Uterus (tissue), 4 donors: Measurements from ENCODE around the gene VPS37D. TPM values are rescaled to one million over a fixed set of nuclear protein-coding genes. Genes with fewer than 3 reads are reported as not detected.
"Not testable (repeated sequence)": the region's sequence is repeated elsewhere in the genome, so short reads cannot be mapped to it uniquely, and the experiment has no call there.

Experiments used
- DNase-seq, 2 donors: peaks; one replicate each; pipeline ENCODE4 v3.0.0-alpha.2; 2019 to 2020
- H3K27ac ChIP-seq, 2 donors: fragments of 200-600 bp; sonication (generic); 1 replicate in 1 of 2; 2 replicates in 1 of 2; pipeline ENCODE4 v1.5.1; 2016 to 2018
- H3K27me3 ChIP-seq, 2 donors: fragments of 200-600 bp; sonication (generic); one replicate each; pipeline ENCODE4 v1.5.1; 2018 to 2019; ENCODE audit warnings: control low read depth in 1 of 2
- H3K36me3 ChIP-seq, 2 donors: fragments of 200-600 bp; sonication (generic); one replicate each; pipeline ENCODE4 v1.5.1; 2019; ENCODE audit warnings: control low read depth in 1 of 2
- H3K4me1 ChIP-seq, 2 donors: fragments of 200-600 bp; sonication (generic); one replicate each; pipeline ENCODE4 v1.5.1; 2018 to 2019; ENCODE audit warnings: control low read depth in 1 of 2
- H3K4me3 ChIP-seq, 2 donors: fragments of 200-600 bp; sonication (generic); 1 replicate in 1 of 2; 2 replicates in 1 of 2; pipeline ENCODE4 v1.5.1; 2018 to 2019; ENCODE audit warnings: mild to moderate bottlenecking in 1 of 2
- H3K9me3 ChIP-seq, 2 donors: fragments of 200-600 bp; sonication (generic); one replicate each; pipeline ENCODE4 v1.5.1; 2019; ENCODE audit warnings: control low read depth in 1 of 2
- CTCF ChIP-seq, 4 experiments: fragments of 200-600 bp in 2 of 4; fragments of 450-650 bp in 2 of 4; sonication (generic) in 2 of 4; IDR thresholded peaks; one replicate each; pipeline ENCODE4 v1.5.1; 2016 to 2019; ENCODE audit warnings: antibody characterized with exemption in 4 of 4, mild to moderate bottlenecking in 2 of 4, moderate library complexity in 1 of 4
- POLR2A ChIP-seq, 2 donors: fragments of 450-650 bp; IDR thresholded peaks; one replicate each; pipeline ENCODE4 v1.6.1; 2016; ENCODE audit warnings: antibody characterized with exemption in 2 of 2, mild to moderate bottlenecking in 1 of 2, moderate library complexity in 1 of 2
- intact Hi-C: fragments of 100-400 bp; cut with DNase I; formaldehyde crosslinking; loops from one replicate; pipeline ENCODE4 v1.15.1; 2023; ENCODE audit warnings: low total_unique reads
- total RNA-seq, 4 donors: library from RNA; depleted of rRNA in 3 of 4; stranded (reverse); fragments of >200 nt in 3 of 4; gene quantifications; one replicate each; pipeline versions ENCODE4 v1.1.0 to v1.2.4, GENCODE V29; 2014 to 2023
- donor health status: DM: yes; HTN: yes; CAD: no.

Gene VPS37D
- total RNA-seq: 1 to 10 TPM in 3 of 4 donors, not detected in 1; 6.7 to 9.3 (median 8.8) TPM

GRCh38 chr7:73667344-73668102 lies at the start of gene VPS37D:
Gene VPS37D, plus strand, starts transcription at chr7:73667831. Its CDS starts 128 bp downstream, at chr7:73667959.
- TF ChIP-seq POLR2A (IDR thresholded peaks at IDR 0.05): peak in 1 of 2 donors; percentile 59
- TF ChIP-seq CTCF (IDR thresholded peaks at IDR 0.05): peak; percentile 48 to 99 (median 94)
- Histone ChIP-seq H3K9me3 (no peaks in the 10 kb centered on the region), H3K27ac (peak within 1 kb of the TSS in 1 of 2 donors; percentile 32), H3K36me3 (no peaks in the 10 kb centered on the region), H3K4me1 (peaks cover 0 to 7% of the 10 kb centered on the region in 2 donors), H3K4me3 (peak within 1 kb of the TSS; percentile 32 to 59), H3K27me3 (no peaks in the 10 kb centered on the region)
- peak; percentile 88 for DNase-seq
- intact Hi-C loops: no loop called here

- peaks cover 4 to 8% of the 10 kb centered on the region in 2 donors for H3K27me3 ChIP-seq
- H3K36me3 ChIP-seq: no peaks in the 10 kb centered on the region
- no peak overlapping the region for H3K4me3 ChIP-seq
- intact Hi-C loops: no loop called here
- DNase-seq: no peak
- H3K27ac ChIP-seq: no peak overlapping the region
- no peaks in the 10 kb centered on the region for H3K9me3 ChIP-seq
- TF ChIP-seq POLR2A (IDR thresholded peaks at IDR 0.05): no peak
- TF ChIP-seq CTCF (IDR thresholded peaks at IDR 0.05): no peak
- H3K4me1 ChIP-seq: no peaks in the 10 kb centered on the region
Measured at GRCh38 chr7:73618538-73618937, 49.1 kb upstream of the VPS37D start.

- H3K4me1 ChIP-seq, intact Hi-C loops, H3K36me3 ChIP-seq, H3K9me3 ChIP-seq, DNase-seq, H3K4me3 ChIP-seq, H3K27ac ChIP-seq: not testable (repeated sequence)
- H3K27me3 ChIP-seq: peaks cover 13 to 14% of the 10 kb centered on the region in 2 donors
Measured at GRCh38 chr7:73619394-73619793, 48.2 kb upstream of the VPS37D start.

- intact Hi-C loops: no loop called here
- peaks cover 18 to 24% of the 10 kb centered on the region in 2 donors for H3K27me3 ChIP-seq
- no peaks in the 10 kb centered on the region for H3K9me3 ChIP-seq
- no peak for DNase-seq
- no peak for TF ChIP-seq CTCF (IDR thresholded peaks at IDR 0.05)
- no peak for TF ChIP-seq POLR2A (IDR thresholded peaks at IDR 0.05)
- no peak overlapping the region for H3K27ac ChIP-seq
- H3K4me1 ChIP-seq: peaks cover 0 to 7% of the 10 kb centered on the region in 2 donors
- H3K4me3 ChIP-seq: no peak overlapping the region
- no peaks in the 10 kb centered on the region for H3K36me3 ChIP-seq
Measured at GRCh38 chr7:73621168-73622063, 46.2 kb upstream of the VPS37D start.

- peaks cover 18 to 24% of the 10 kb centered on the region in 2 donors for H3K27me3 ChIP-seq
- H3K4me1 ChIP-seq: peaks cover 0 to 7% of the 10 kb centered on the region in 2 donors
- TF ChIP-seq CTCF (IDR thresholded peaks at IDR 0.05): no peak
- no peak for TF ChIP-seq POLR2A (IDR thresholded peaks at IDR 0.05)
- no peak for DNase-seq
- intact Hi-C loops: no loop called here
- H3K9me3 ChIP-seq: no peaks in the 10 kb centered on the region
- no peaks in the 10 kb centered on the region for H3K36me3 ChIP-seq
- H3K27ac ChIP-seq: no peak overlapping the region
- no peak overlapping the region for H3K4me3 ChIP-seq
Measured at GRCh38 chr7:73622527-73622908, 45.1 kb upstream of the VPS37D start.
